ENCODE data around the gene P2RX7. TPM values are rescaled to one million over a fixed set of nuclear protein-coding genes. Genes with fewer than 3 reads are reported as not detected.
"Not testable (repeated sequence)": the region's sequence is repeated elsewhere in the genome, so short reads cannot be mapped to it uniquely, and the experiment has no call there.

Gene P2RX7
- total RNA-seq, 1 experiment from 2014 or later, result 0.17 TPM

DNA sequence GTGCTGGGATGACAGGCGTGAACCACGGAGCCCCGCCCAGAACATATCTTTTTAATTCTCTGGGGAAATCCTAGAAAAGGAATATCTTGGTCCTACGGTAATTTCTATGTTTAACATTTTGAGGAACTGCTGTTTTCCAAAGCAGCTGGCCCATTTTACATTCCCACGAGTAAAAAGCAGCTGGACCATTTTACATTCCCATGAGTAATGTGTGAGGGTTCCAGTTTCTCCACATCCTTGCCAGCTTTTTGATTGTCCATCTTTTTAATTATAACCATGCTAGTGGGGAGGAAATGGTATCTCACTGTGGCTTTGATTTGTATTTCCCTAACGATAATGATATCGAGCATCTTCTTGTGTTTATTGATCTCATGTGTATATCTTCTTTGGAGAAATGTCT lies 72.8 kb downstream of the P2RX7 start:
- Histone ChIP-seq H3K27me3 (replicated peaks; ENCODE audit: insufficient read depth, low read depth, low read length, poor library complexity) (no peaks in the 10 kb centered on the region), H3K9me3 (ENCODE audit: low read depth, low read length, poor library complexity, severe bottlenecking) (no peaks in the 10 kb centered on the region), H3K36me3 (ENCODE audit: insufficient read depth, low read length, poor library complexity, severe bottlenecking) (no peaks in the 10 kb centered on the region), H3K4me1 (ENCODE audit: insufficient read depth, low read length, poor library complexity, severe bottlenecking) (no peaks in the 10 kb centered on the region), H3K4me3 (ENCODE audit: low read depth, low read length, poor library complexity, severe bottlenecking) (no peak overlapping the region), H3K27ac (ENCODE audit: low read depth, low read length, poor library complexity, severe bottlenecking) (no peak overlapping the region)
- POLR2A ChIA-PET (ENCODE audit: low non-redundant PET), result no interaction called here
- no TSS peak for BruUV-seq (replicated peaks)
- no peak for DNase-seq (ENCODE audit: low spot score)
- intact Hi-C loops (cut with micrococcal nuclease; ENCODE audit: unreplicated experiment), result no loop called here
- CTCF ChIA-PET, result no interaction called here
- TF ChIP-seq EZH2 (IDR thresholded peaks at IDR 0.05; ENCODE audit: borderline replicate concordance, low read depth, low read length, poor library complexity, severe bottlenecking), result no peak
- TF ChIP-seq, protein P1, sequence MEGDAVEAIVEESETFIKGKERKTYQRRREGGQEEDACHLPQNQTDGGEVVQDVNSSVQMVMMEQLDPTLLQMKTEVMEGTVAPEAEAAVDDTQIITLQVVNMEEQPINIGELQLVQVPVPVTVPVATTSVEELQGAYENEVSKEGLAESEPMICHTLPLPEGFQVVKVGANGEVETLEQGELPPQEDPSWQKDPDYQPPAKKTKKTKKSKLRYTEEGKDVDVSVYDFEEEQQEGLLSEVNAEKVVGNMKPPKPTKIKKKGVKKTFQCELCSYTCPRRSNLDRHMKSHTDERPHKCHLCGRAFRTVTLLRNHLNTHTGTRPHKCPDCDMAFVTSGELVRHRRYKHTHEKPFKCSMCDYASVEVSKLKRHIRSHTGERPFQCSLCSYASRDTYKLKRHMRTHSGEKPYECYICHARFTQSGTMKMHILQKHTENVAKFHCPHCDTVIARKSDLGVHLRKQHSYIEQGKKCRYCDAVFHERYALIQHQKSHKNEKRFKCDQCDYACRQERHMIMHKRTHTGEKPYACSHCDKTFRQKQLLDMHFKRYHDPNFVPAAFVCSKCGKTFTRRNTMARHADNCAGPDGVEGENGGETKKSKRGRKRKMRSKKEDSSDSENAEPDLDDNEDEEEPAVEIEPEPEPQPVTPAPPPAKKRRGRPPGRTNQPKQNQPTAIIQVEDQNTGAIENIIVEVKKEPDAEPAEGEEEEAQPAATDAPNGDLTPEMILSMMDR (conservative IDR thresholded peaks at IDR 0.05; ENCODE audit: low read depth, low read length), result no peak

DNA sequence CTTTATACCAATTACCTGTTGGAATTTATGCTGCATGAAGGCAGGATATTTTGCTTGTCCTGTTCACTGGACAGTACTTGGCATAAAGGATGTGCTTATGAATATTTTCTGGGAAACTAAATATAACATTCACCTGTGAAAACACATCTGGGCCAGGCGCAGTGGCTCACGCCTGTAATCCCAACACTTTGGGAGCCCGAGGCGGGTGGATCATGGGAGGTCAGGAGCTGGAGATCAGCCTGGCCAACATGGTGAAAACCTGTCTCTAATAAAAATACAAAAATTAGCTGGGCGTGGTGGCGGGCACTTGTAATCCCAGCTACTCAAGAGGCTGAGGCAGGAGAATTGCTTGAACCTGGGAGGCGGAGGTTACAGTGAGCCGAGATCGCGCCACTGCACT lies 75.9 kb downstream of the P2RX7 start:
- POLR2A ChIA-PET (ENCODE audit: low non-redundant PET); H3K36me3 ChIP-seq (ENCODE audit: insufficient read depth, low read length, poor library complexity, severe bottlenecking); H3K9me3 ChIP-seq (ENCODE audit: low read depth, low read length, poor library complexity, severe bottlenecking); CTCF ChIA-PET; H3K4me3 ChIP-seq (ENCODE audit: low read depth, low read length, poor library complexity, severe bottlenecking); H3K27me3 ChIP-seq (replicated peaks; ENCODE audit: insufficient read depth, low read depth, low read length, poor library complexity); DNase-seq (ENCODE audit: low spot score); intact Hi-C loops (cut with micrococcal nuclease; ENCODE audit: unreplicated experiment); H3K27ac ChIP-seq (ENCODE audit: low read depth, low read length, poor library complexity, severe bottlenecking); H3K4me1 ChIP-seq (ENCODE audit: insufficient read depth, low read length, poor library complexity, severe bottlenecking); BruUV-seq (replicated peaks): not testable (repeated sequence)

DNA sequence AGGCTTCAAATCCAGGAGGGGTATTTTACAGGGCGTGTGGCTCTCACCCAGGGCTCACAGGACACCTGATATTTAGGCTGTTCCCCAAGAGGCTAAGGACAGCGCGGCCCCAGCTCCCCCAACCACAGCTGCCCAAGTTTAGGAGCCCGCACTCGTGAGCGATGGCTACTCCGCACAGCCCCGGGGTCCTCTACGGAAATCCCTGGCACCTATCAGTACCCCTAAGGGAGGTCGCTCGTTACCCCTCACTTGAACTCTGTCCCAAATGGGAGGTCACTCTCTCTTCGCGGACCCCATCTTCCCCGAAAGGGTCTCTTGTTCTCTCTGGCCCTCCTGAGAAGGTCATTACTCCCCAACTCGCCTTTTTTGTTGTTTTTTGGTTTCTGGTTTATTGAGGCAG lies 76.5 kb downstream of the P2RX7 start:
- CTCF ChIA-PET, result no interaction called here
- no peaks in the 10 kb centered on the region for H3K4me1 ChIP-seq (ENCODE audit: insufficient read depth, low read length, poor library complexity, severe bottlenecking)
- H3K9me3 ChIP-seq (ENCODE audit: low read depth, low read length, poor library complexity, severe bottlenecking), result no peaks in the 10 kb centered on the region
- TF ChIP-seq, protein P1 (conservative IDR thresholded peaks at IDR 0.05; ENCODE audit: low read depth, low read length), result no peak
- no peak for TF ChIP-seq EZH2 (IDR thresholded peaks at IDR 0.05; ENCODE audit: borderline replicate concordance, low read depth, low read length, poor library complexity, severe bottlenecking)
- no peaks in the 10 kb centered on the region for H3K36me3 ChIP-seq (ENCODE audit: insufficient read depth, low read length, poor library complexity, severe bottlenecking)
- no peak for DNase-seq (ENCODE audit: low spot score)
- H3K27ac ChIP-seq (ENCODE audit: low read depth, low read length, poor library complexity, severe bottlenecking), result no peak overlapping the region
- POLR2A ChIA-PET (ENCODE audit: low non-redundant PET), result no interaction called here
- intact Hi-C loops (cut with micrococcal nuclease; ENCODE audit: unreplicated experiment), result no loop called here
- no TSS peak for BruUV-seq (replicated peaks)
- peak overlapping the region; percentile 72 for H3K4me3 ChIP-seq (ENCODE audit: low read depth, low read length, poor library complexity, severe bottlenecking)
- no peaks in the 10 kb centered on the region for H3K27me3 ChIP-seq (replicated peaks; ENCODE audit: insufficient read depth, low read depth, low read length, poor library complexity)

DNA sequence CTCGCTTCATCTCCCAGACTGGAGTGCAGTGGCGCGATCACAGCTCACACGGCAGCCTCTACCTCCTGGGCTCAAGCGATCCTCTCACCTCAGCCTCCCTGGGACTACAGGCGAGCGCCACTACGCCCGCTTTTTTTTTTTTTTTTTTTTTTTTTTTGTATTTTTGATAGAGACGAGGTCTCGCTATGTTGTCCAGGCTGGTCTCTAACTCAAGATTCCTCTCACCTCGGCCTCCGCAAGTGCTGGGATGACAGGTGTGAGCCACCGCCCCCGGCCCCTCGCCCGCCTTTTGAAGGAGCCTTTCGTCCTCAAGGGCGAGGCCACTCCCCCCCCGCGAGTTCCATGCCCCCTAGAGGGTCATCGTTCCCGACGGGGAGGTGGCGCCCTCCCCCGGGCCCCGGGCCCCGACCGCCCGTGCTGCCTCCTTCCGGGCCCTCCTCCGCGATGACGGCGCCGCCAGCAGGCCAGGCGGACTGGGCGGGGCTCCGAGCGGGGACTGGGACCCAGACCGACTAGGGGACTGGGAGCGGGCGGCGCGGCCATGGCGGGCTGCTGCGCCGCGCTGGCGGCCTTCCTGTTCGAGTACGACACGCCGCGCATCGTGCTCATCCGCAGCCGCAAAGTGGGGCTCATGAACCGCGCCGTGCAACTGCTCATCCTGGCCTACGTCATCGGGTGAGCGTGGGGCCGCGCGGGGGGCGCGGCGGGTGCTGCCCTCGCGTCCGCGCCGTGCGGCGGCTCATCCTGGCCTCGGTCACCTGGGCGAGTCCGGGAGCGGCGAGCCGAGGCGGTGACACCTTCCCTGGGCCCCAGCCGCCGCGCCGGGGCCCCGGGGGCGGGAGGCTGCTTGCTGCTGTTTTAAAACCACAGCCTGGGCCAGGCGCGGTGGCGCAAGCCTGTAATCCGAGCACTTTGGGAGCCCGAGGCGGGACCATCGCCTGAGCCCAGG lies 77.2 kb downstream of the P2RX7 start, which contains the start of gene P2RX4:
TSS of gene P2RX4 (plus strand) at position 506 of the 949 bp plus-strand sequence. CDS start at position 542, 36 bp downstream.
- CTCF ChIA-PET, result no interaction called here

More for the DNA sequence above, 77.2 kb downstream of the P2RX7 start, which contains the start of gene P2RX4:
- DNase-seq (ENCODE audit: low spot score), result peak; percentile 88
- POLR2A ChIA-PET (ENCODE audit: low non-redundant PET), result no interaction called here
- Histone ChIP-seq H3K27me3 (replicated peaks; ENCODE audit: insufficient read depth, low read depth, low read length, poor library complexity) (no peaks in the 10 kb centered on the region), H3K36me3 (ENCODE audit: insufficient read depth, low read length, poor library complexity, severe bottlenecking) (no peaks in the 10 kb centered on the region), H3K9me3 (ENCODE audit: low read depth, low read length, poor library complexity, severe bottlenecking) (no peaks in the 10 kb centered on the region), H3K4me3 (ENCODE audit: low read depth, low read length, poor library complexity, severe bottlenecking) (peak within 1 kb of the TSS; percentile 72), H3K4me1 (ENCODE audit: insufficient read depth, low read length, poor library complexity, severe bottlenecking) (no peaks in the 10 kb centered on the region), H3K27ac (ENCODE audit: low read depth, low read length, poor library complexity, severe bottlenecking) (peak within 1 kb of the TSS; percentile 87)
- intact Hi-C loops (cut with micrococcal nuclease; ENCODE audit: unreplicated experiment), result no loop called here
- no peak for TF ChIP-seq EZH2 (IDR thresholded peaks at IDR 0.05; ENCODE audit: borderline replicate concordance, low read depth, low read length, poor library complexity, severe bottlenecking)
- TF ChIP-seq, protein P1 (conservative IDR thresholded peaks at IDR 0.05; ENCODE audit: low read depth, low read length), result peak; percentile 46
- no TSS peak for BruUV-seq (replicated peaks)

All from A673 (cell line).